GM10248 (cell line): Measurements from ENCODE around the gene HOXA7.

Source experiments
- CTCF ChIA-PET: fragments of 300-600 bp; sonication (Branson Sonifier 250); formaldehyde crosslinking; extraction: SDS; loops from one replicate; lab custom pipeline; 2021; ENCODE audit warnings: antibody characterized with exemption; lab: Yijun Ruan, JAX
- POLR2A ChIA-PET: fragments of 350-650 bp; sonication (Branson Sonifier 250); formaldehyde crosslinking; extraction: SDS; loops from one replicate; lab custom pipeline; 2020; ENCODE audit warnings: antibody characterized with exemption; lab: Yijun Ruan, JAX
- DNase-seq: peaks from one replicate; pipeline ENCODE4 v3.0.0; 2012; ENCODE audit errors: extremely low spot score
- CTCF ChIP-seq: IDR thresholded peaks from 2 replicates; pipeline ENCODE4 v1.5.1; 2012; ENCODE audit warnings: mild to moderate bottlenecking, low read depth; ENCODE audit errors: extremely low read depth, missing control alignments, control extremely low read depth

Gene HOXA7

GRCh38 chr7:27171325-27171636 is 14.8 kb upstream of the HOXA7 start:
- CTCF ChIA-PET: interaction anchor here (3.8 kb wide), 1 partner anchor 10 kb away, joined by 19 read pairs; no protein-coding TSS in a partner anchor
- DNase-seq: no peak

GRCh38 chr7:27170426-27171324 is 14.2 kb upstream of the HOXA7 start:
- POLR2A ChIA-PET: no interaction called here
- CTCF ChIA-PET: interaction anchor here (3.8 kb wide), 1 partner anchor 10 kb away, joined by 19 read pairs; no protein-coding TSS in a partner anchor
- DNase-seq: no peak
- no peak for TF ChIP-seq CTCF

More at GRCh38 chr7:27171325-27171636, 14.8 kb upstream of the HOXA7 start:
- TF ChIP-seq CTCF: no peak
- POLR2A ChIA-PET: no interaction called here

DNA sequence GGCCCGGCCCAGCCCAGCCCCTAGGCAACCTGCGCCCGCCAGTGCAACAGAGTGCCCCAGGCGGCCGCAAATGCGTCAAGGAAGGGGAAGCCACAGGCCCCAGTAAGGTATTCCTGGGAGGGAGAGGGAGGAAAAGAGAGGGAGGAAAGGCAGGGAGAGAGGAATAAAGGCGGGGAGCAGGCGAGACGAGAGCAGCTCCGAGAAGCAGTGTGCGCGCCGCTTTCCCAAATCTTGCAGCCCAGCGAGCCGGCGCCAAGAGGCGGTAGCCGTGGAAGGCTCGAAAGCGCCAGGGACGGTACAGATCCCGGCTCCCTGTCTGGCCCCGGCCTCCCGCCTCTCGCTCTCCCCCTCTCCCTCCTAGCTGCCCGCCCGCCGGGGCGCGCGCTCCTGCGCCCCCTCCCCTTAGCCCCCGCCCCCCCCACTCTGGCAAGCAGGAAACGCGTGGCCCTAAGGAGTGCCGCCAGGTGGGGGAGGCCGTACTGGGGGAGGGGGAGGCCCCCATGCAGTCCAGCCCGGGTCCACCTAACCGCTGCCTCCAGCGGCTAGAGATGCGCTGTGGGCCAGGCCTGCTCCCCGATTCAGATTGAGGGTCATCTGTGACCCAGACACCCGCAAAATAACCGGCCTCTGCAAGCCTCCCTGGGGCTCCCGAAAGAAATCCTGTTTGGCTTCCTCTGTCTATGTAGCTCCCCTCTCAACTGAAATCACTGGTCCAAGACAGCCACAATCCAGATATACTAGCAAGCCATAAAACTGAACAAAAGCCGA is 13.4 kb upstream of the HOXA7 start:
- no peak for DNase-seq
- ChIA-PET POLR2A (no interaction called here), CTCF (interaction anchor here (3.8 kb wide), 1 partner anchor 9 kb away, joined by 19 read pairs; no protein-coding TSS in a partner anchor)
- no peak for TF ChIP-seq CTCF

DNA sequence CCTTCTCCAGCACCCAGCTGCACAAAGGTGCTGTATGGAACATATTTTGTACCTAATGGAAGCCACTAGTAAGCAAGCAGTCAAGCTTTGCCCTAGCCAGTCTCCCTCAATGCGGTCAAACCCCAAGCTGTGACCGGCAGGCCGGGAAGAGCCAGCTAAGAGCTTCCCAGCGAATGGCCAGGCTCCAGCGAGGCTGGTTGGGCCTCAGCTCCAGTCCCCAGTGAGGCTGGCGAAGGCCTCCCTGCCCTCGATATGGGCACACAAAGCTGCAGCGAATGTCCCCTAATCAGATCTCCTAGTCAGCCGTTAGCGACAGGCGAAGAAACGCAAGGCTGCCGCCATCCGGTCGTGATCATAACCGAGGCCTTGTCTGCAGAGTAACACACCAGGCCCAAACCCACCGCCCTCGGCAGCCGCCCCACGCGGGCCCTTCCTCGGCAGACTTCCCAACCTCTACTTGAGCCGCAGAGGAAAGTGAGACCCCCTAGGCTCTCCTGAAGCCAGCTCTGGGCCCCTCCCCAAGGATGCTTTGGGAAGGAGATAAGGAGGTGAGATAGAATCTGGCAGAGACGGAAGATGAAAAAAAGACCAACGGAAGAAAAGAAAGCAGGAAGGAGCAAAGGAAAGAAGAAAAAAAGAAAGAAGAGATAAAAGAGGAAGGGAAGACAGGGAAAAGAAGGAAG is 11.9 kb upstream of the HOXA7 start:
- DNase-seq: no peak
- no peak for TF ChIP-seq CTCF
- CTCF ChIA-PET: interaction anchor here (1.6 to 2.0 kb wide), 3 partner anchors 9 to 486 kb away, joined by 4 to 7 read pairs (median 5); no protein-coding TSS in a partner anchor
- POLR2A ChIA-PET: no interaction called here

DNA sequence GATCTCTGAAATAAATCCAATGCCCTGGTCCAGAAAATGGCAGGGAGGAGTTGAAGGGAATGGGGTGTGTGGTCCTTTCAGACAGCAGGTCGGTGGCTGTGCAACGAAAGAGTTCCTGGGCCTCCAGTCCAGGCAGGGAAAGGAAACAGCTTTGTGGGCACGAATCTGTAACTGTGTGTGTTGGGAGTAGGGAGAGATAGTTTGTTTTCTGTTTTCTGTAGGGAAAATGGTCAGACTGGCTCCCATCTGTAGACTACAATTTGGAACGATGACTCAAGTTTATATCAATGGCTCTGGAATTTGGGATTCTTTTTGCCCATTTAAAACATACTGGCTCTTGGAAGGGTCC is 11.4 kb upstream of the HOXA7 start:
- POLR2A ChIA-PET: no interaction called here

More for the DNA sequence above, 11.4 kb upstream of the HOXA7 start:
- CTCF ChIA-PET: interaction anchor here (1.6 to 2.0 kb wide), 3 partner anchors 8 to 486 kb away, joined by 4 to 7 read pairs (median 5); no protein-coding TSS in a partner anchor
- DNase-seq: no peak
- TF ChIP-seq CTCF: no peak
